Natural killer cell treated with Interleukin-12 subunit alpha and Interleukin-12 subunit beta and Interleukin-15 and Interleukin-18, amount 100 ng/mL, for 72 hours (primary cell): Measurements from ENCODE around the gene MAX. TPM values are rescaled to one million over a fixed set of nuclear protein-coding genes. Genes with fewer than 3 reads are reported as not detected.
A peak's percentile ranks its signal among the peaks of the same experiment; 100 is the strongest.

Experiments
- ATAC-seq, 2 donors: fragments of 150-1000 bp; cut with Tn5 transposase in 1 of 2; sonication (Bioruptor Pico), chemical (Tn5 transposase) in 1 of 2; 2 replicates each; pipeline ENCODE4 v1.10.0; 2021
- DNase-seq: peaks from one replicate; pipeline ENCODE4 v3.0.0; 2022; ENCODE audit warnings: low spot score
- H3K27ac Mint-ChIP-seq, 2 donors: 1 replicate in 1 of 2; 2 replicates in 1 of 2; pipeline ENCODE4 v1.8.0; 2022; ENCODE audit warnings: mixed read lengths in 2 of 2, mild to moderate bottlenecking in 1 of 2, moderate library complexity in 1 of 2
- H3K27me3 Mint-ChIP-seq, 2 donors: 1 replicate in 1 of 2; 2 replicates in 1 of 2; pipeline ENCODE4 v1.8.0; 2022; ENCODE audit warnings: mixed read lengths in 2 of 2
- H3K36me3 Mint-ChIP-seq: one replicate; pipeline ENCODE4 v1.8.0; 2022; ENCODE audit warnings: mixed read lengths
- H3K4me1 Mint-ChIP-seq, 2 donors: 1 replicate in 1 of 2; 2 replicates in 1 of 2; pipeline ENCODE4 v1.8.0; 2022; ENCODE audit warnings: low read depth in 2 of 2, mixed read lengths in 2 of 2, mild to moderate bottlenecking in 1 of 2
- H3K4me3 Mint-ChIP-seq: one replicate; pipeline ENCODE4 v1.8.0; 2022; ENCODE audit warnings: mixed read lengths
- H3K9me3 Mint-ChIP-seq: 2 replicates; pipeline ENCODE4 v1.8.0; 2022; ENCODE audit warnings: mixed read lengths
- total RNA-seq, 2 donors: library from RNA; stranded (reverse); gene quantifications; one replicate each; pipeline ENCODE4 v1.2.3, GENCODE V29; 2022

MAX gene
- total RNA-seq, 2 donors from 2014 or later: 167 to 171 TPM

- Mint-ChIP-seq H3K27ac (peak overlapping the region; percentile 25 to 27), H3K4me3 (no peak overlapping the region), H3K9me3 (no peaks in the 10 kb centered on the region)
Observed at GRCh38 chr14:65074449-65075150, 27.7 kb downstream of the MAX start.

GRCh38 chr14:65073605-65074201, 28.6 kb downstream of the MAX start:
- ATAC-seq (no peak), DNase-seq (no peak)
- Mint-ChIP-seq H3K36me3 (peaks cover 11% of the 10 kb centered on the region), H3K9me3 (no peaks in the 10 kb centered on the region), H3K4me3 (no peak overlapping the region), H3K27me3 (no peaks in the 10 kb centered on the region), H3K27ac (peak overlapping the region; percentile 25 to 27), H3K4me1 (peaks cover 23 to 27% of the 10 kb centered on the region in 2 donors)

More at GRCh38 chr14:65074449-65075150, 27.7 kb downstream of the MAX start:
- DNase-seq (no peak), ATAC-seq (no peak)
- H3K4me1 Mint-ChIP-seq: peaks cover 31 to 34% of the 10 kb centered on the region in 2 donors
- H3K27me3 Mint-ChIP-seq: no peaks in the 10 kb centered on the region
- H3K36me3 Mint-ChIP-seq: peaks cover 16% of the 10 kb centered on the region

GRCh38 chr14:65072937-65073336, 29.4 kb downstream of the MAX start:
- H3K27me3 Mint-ChIP-seq: no peaks in the 10 kb centered on the region
- peak overlapping the region in 1 of 2 donors; percentile 27 for H3K27ac Mint-ChIP-seq
- H3K36me3 Mint-ChIP-seq: peaks cover 15% of the 10 kb centered on the region
- ATAC-seq: no peak
- peaks cover 26% of the 10 kb centered on the region in 2 donors for H3K4me1 Mint-ChIP-seq
- H3K9me3 Mint-ChIP-seq: no peaks in the 10 kb centered on the region
- H3K4me3 Mint-ChIP-seq: no peak overlapping the region
- DNase-seq: no peak

GRCh38 chr14:65072256-65072655, 30.1 kb downstream of the MAX start:
- Mint-ChIP-seq H3K4me1 (peaks cover 24 to 26% of the 10 kb centered on the region in 2 donors), H3K36me3 (peaks cover 15% of the 10 kb centered on the region), H3K4me3 (no peak overlapping the region), H3K9me3 (no peaks in the 10 kb centered on the region), H3K27ac (no peak overlapping the region), H3K27me3 (no peaks in the 10 kb centered on the region)
- DNase-seq: no peak
- no peak for ATAC-seq

GRCh38 chr14:65071544-65071943, 30.8 kb downstream of the MAX start:
- ATAC-seq: no peak
- DNase-seq: no peak
- Mint-ChIP-seq H3K9me3 (no peaks in the 10 kb centered on the region), H3K27ac (no peak overlapping the region), H3K4me3 (no peak overlapping the region), H3K36me3 (peaks cover 15% of the 10 kb centered on the region), H3K27me3 (no peaks in the 10 kb centered on the region), H3K4me1 (peaks cover 22% of the 10 kb centered on the region in 2 donors)

- DNase-seq: no peak
- Mint-ChIP-seq H3K36me3 (peaks cover 15% of the 10 kb centered on the region), H3K4me3 (no peak overlapping the region)
Observed at GRCh38 chr14:65070471-65070976, 31.8 kb downstream of the MAX start.

GRCh38 chr14:65069874-65070413, 32.4 kb downstream of the MAX start:
- Mint-ChIP-seq H3K36me3 (peaks cover 11% of the 10 kb centered on the region), H3K27ac (no peak overlapping the region), H3K4me1 (peaks cover 17% of the 10 kb centered on the region in 2 donors), H3K27me3 (no peaks in the 10 kb centered on the region), H3K4me3 (no peak overlapping the region), H3K9me3 (no peaks in the 10 kb centered on the region)
- DNase-seq: no peak
- no peak for ATAC-seq

More at GRCh38 chr14:65070471-65070976, 31.8 kb downstream of the MAX start:
- Mint-ChIP-seq H3K9me3 (no peaks in the 10 kb centered on the region), H3K27me3 (no peaks in the 10 kb centered on the region), H3K4me1 (peaks cover 22% of the 10 kb centered on the region in 2 donors), H3K27ac (no peak overlapping the region)
- ATAC-seq: peak in 1 of 2 donors; percentile 21

GRCh38 chr14:65065719-65066118, 36.6 kb downstream of the MAX start:
- Mint-ChIP-seq H3K36me3 (peaks cover 10% of the 10 kb centered on the region), H3K27me3 (no peaks in the 10 kb centered on the region), H3K27ac (no peak overlapping the region), H3K9me3 (no peaks in the 10 kb centered on the region), H3K4me1 (peaks cover 0 to 4% of the 10 kb centered on the region in 2 donors), H3K4me3 (no peak overlapping the region)
- ATAC-seq: no peak
- no peak for DNase-seq

GRCh38 chr14:65062096-65063075, 39.9 kb downstream of the MAX start:
- Mint-ChIP-seq H3K27me3 (no peaks in the 10 kb centered on the region), H3K27ac (no peak overlapping the region), H3K36me3 (peaks cover 6% of the 10 kb centered on the region), H3K4me3 (no peak overlapping the region), H3K9me3 (no peaks in the 10 kb centered on the region), H3K4me1 (no peaks in the 10 kb centered on the region)
- DNase-seq: no peak
- ATAC-seq: peak in 1 of 2 donors; percentile 12

GRCh38 chr14:65057695-65058094, 44.6 kb downstream of the MAX start:
- Mint-ChIP-seq H3K4me3 (no peak overlapping the region), H3K27ac (peak overlapping the region; percentile 10 to 18), H3K4me1 (peaks cover 11 to 26% of the 10 kb centered on the region in 2 donors), H3K27me3 (no peaks in the 10 kb centered on the region), H3K9me3 (no peaks in the 10 kb centered on the region), H3K36me3 (peaks cover 6% of the 10 kb centered on the region)
- no peak for ATAC-seq
- DNase-seq: no peak

- H3K27ac Mint-ChIP-seq: peak overlapping the region; percentile 35 to 68
- peak; percentile 86 to 88 for ATAC-seq
- H3K4me1 Mint-ChIP-seq: peaks cover 11 to 27% of the 10 kb centered on the region in 2 donors
- no peaks in the 10 kb centered on the region for H3K27me3 Mint-ChIP-seq
- no peaks in the 10 kb centered on the region for H3K36me3 Mint-ChIP-seq
- no peaks in the 10 kb centered on the region for H3K9me3 Mint-ChIP-seq
- H3K4me3 Mint-ChIP-seq: peak overlapping the region; percentile 47
- peak; percentile 74 for DNase-seq
Observed at GRCh38 chr14:65054471-65055085, 47.7 kb downstream of the MAX start.

- peak overlapping the region in 1 of 2 donors; percentile 68 for H3K27ac Mint-ChIP-seq
- H3K36me3 Mint-ChIP-seq: no peaks in the 10 kb centered on the region
- no peaks in the 10 kb centered on the region for H3K9me3 Mint-ChIP-seq
- ATAC-seq: no peak
- no peak overlapping the region for H3K4me3 Mint-ChIP-seq
- H3K4me1 Mint-ChIP-seq: peaks cover 11 to 27% of the 10 kb centered on the region in 2 donors
- no peak for DNase-seq
- no peaks in the 10 kb centered on the region for H3K27me3 Mint-ChIP-seq
Observed at GRCh38 chr14:65053466-65053865, 48.9 kb downstream of the MAX start.

- DNase-seq (no peak), ATAC-seq (no peak)
- H3K4me3 Mint-ChIP-seq: no peak overlapping the region
- peak overlapping the region in 1 of 2 donors; percentile 17 for H3K27ac Mint-ChIP-seq
- peaks cover 12 to 27% of the 10 kb centered on the region in 2 donors for H3K4me1 Mint-ChIP-seq
- no peaks in the 10 kb centered on the region for H3K9me3 Mint-ChIP-seq
- H3K27me3 Mint-ChIP-seq: no peaks in the 10 kb centered on the region
- H3K36me3 Mint-ChIP-seq: no peaks in the 10 kb centered on the region
Observed at GRCh38 chr14:65052832-65053231, 49.5 kb downstream of the MAX start.
